Gastrocnemius medialis (tissue), 4 donors: Measurements from ENCODE around the gene CEP112. TPM values are rescaled to one million over a fixed set of nuclear protein-coding genes. Genes with fewer than 3 reads are reported as not detected.

Source experiments
- ATAC-seq, 2 donors: fragments of 150-250 bp; one replicate each; pipeline ENCODE4 v1.9.1; 2016
- DNase-seq, 2 donors: peaks; one replicate each; pipeline ENCODE4 v3.0.0-alpha.2; 2019
- H3K27ac ChIP-seq, 4 donors: fragments of 200-600 bp; sonication (generic); 1 replicate in 1 of 4; 2 replicates in 3 of 4; pipeline ENCODE4 v1.5.1; 2016 to 2018; ENCODE audit warnings: mild to moderate bottlenecking in 2 of 4, moderate library complexity in 1 of 4
- H3K27me3 ChIP-seq, 3 donors: fragments of 200-600 bp; sonication (generic) in 2 of 3; 1 replicate in 1 of 3; 2 replicates in 2 of 3; pipeline versions ENCODE4 v1.5.1 to v1.6.0; 2016 to 2019; ENCODE audit warnings: mild to moderate bottlenecking in 1 of 3, moderate library complexity in 1 of 3
- H3K36me3 ChIP-seq, 2 donors: fragments of 200-600 bp; sonication (generic) in 1 of 2; one replicate each; pipeline ENCODE4 v1.5.1; 2017 to 2018
- H3K4me1 ChIP-seq, 2 donors: fragments of 200-600 bp; sonication (generic) in 1 of 2; one replicate each; pipeline ENCODE4 v1.5.1; 2016 to 2017; ENCODE audit warnings: mild to moderate bottlenecking in 2 of 2
- H3K4me3 ChIP-seq, 4 donors: fragments of 200-600 bp; sonication (generic) in 3 of 4; 1 replicate in 1 of 4; 2 replicates in 3 of 4; pipeline ENCODE4 v1.5.1; 2016 to 2019; ENCODE audit warnings: mild to moderate bottlenecking in 2 of 4
- H3K9me3 ChIP-seq, 3 donors: fragments of 200-600 bp; sonication (generic) in 2 of 3; 1 replicate in 1 of 3; 2 replicates in 2 of 3; pipeline ENCODE4 v1.5.1; 2016 to 2019
- POLR2A ChIP-seq, 2 donors: fragments of 450-650 bp; IDR thresholded peaks; one replicate each; pipeline ENCODE4 v1.6.1; 2017; ENCODE audit warnings: antibody characterized with exemption in 2 of 2, mild to moderate bottlenecking in 2 of 2, moderate library complexity in 2 of 2
- in situ Hi-C, 4 donors: fragments of 200-750 bp; cut with MboI; loops; one replicate each; pipeline versions ENCODE4 v1.15.0 to v1.8.0; 2017; ENCODE audit warnings: low sequenced_read_pairs in 4 of 4
- intact Hi-C: fragments of 100-400 bp; cut with DNase I; formaldehyde crosslinking; loops from one replicate; pipeline ENCODE4 v1.15.1; 2023; ENCODE audit warnings: low total_unique reads
- total RNA-seq, 4 donors: library from RNA; depleted of rRNA; stranded (reverse); fragments of >200 nt; gene quantifications; one replicate each; pipeline versions ENCODE4 v1.1.0 to v1.2.3, GENCODE V29; 2016
- TF ChIP-seq, protein P1 (sequence below), 5 experiments: fragments of 450-650 bp in 3 of 5; fragments of 200-600 bp in 2 of 5; sonication (generic) in 2 of 5; IDR thresholded peaks in 4 of 5; conservative IDR thresholded peaks in 1 of 5; 1 replicate in 4 of 5; 2 replicates in 1 of 5; pipeline ENCODE4 v1.5.1; 2016 to 2019; ENCODE audit warnings: antibody characterized with exemption in 5 of 5, mild to moderate bottlenecking in 3 of 5, moderate library complexity in 3 of 5

The CEP112 gene
- total RNA-seq, 4 donors from 2014 or later: 6.1 to 8.7 (median 7.1) TPM

DNA sequence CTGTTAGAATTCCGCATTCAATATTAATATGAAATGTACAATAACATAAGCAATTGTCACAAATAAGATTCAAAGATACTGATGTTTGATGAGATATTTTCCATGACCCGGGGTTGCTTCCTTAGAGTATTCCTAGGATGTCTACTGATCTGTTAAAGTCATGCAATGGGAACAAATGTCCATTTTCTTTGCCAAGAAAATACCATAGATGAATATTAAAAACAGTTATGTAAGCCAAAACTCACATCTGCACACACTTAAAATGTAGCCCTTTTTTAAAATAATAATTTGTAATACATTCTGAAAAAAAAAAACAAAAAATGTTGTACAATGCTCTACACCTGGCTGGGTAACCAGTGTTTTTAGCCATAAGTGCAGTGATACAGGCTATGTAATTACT is 371.1 kb downstream of the CEP112 start:
- no peak for TF ChIP-seq POLR2A (IDR thresholded peaks at IDR 0.05)
- TF ChIP-seq, protein P1, sequence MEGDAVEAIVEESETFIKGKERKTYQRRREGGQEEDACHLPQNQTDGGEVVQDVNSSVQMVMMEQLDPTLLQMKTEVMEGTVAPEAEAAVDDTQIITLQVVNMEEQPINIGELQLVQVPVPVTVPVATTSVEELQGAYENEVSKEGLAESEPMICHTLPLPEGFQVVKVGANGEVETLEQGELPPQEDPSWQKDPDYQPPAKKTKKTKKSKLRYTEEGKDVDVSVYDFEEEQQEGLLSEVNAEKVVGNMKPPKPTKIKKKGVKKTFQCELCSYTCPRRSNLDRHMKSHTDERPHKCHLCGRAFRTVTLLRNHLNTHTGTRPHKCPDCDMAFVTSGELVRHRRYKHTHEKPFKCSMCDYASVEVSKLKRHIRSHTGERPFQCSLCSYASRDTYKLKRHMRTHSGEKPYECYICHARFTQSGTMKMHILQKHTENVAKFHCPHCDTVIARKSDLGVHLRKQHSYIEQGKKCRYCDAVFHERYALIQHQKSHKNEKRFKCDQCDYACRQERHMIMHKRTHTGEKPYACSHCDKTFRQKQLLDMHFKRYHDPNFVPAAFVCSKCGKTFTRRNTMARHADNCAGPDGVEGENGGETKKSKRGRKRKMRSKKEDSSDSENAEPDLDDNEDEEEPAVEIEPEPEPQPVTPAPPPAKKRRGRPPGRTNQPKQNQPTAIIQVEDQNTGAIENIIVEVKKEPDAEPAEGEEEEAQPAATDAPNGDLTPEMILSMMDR (IDR thresholded peaks at IDR 0.05 in 4 of 5, conservative IDR thresholded peaks at IDR 0.05 in 1 of 5): no peak
- Histone ChIP-seq H3K27me3 (no peaks in the 10 kb centered on the region), H3K27ac (no peak overlapping the region), H3K9me3 (no peaks in the 10 kb centered on the region), H3K4me1 (no peaks in the 10 kb centered on the region), H3K36me3 (no peaks in the 10 kb centered on the region), H3K4me3 (no peak overlapping the region)
- no peak for ATAC-seq
- in situ Hi-C loops: loop anchor here in 1 of 4 donors (25.0 kb wide), 1 partner anchor 109 kb away; no protein-coding TSS in a partner anchor
- intact Hi-C loops: no loop called here
- DNase-seq: no peak

DNA sequence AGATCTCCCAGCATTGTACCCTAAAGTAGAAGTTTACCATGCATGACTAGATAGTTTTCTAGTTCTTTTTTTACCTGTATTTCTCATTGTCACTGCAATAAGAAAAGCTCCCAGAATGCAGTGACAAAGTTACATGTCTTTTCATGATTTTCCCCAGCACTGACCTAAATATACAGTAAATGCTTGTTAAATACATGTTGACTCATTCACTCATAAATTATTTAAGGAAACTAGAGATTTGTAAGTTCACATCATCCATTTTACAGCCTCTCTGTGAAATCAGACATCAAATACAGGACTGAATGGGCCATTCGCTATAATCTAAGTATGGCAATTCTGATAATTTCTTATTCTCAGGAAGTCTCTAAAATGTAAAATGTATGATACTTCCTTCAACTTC is 371.6 kb downstream of the CEP112 start:
- no peak for ATAC-seq
- in situ Hi-C loops: loop anchor here in 1 of 4 donors (25.0 kb wide), 1 partner anchor 108 kb away; no protein-coding TSS in a partner anchor
- Histone ChIP-seq H3K4me1 (no peaks in the 10 kb centered on the region), H3K27ac (no peak overlapping the region), H3K9me3 (no peaks in the 10 kb centered on the region), H3K4me3 (no peak overlapping the region), H3K27me3 (no peaks in the 10 kb centered on the region), H3K36me3 (no peaks in the 10 kb centered on the region)
- DNase-seq: no peak
- intact Hi-C loops: no loop called here
- TF ChIP-seq, protein P1 (IDR thresholded peaks at IDR 0.05 in 4 of 5, conservative IDR thresholded peaks at IDR 0.05 in 1 of 5): no peak
- no peak for TF ChIP-seq POLR2A (IDR thresholded peaks at IDR 0.05)

DNA sequence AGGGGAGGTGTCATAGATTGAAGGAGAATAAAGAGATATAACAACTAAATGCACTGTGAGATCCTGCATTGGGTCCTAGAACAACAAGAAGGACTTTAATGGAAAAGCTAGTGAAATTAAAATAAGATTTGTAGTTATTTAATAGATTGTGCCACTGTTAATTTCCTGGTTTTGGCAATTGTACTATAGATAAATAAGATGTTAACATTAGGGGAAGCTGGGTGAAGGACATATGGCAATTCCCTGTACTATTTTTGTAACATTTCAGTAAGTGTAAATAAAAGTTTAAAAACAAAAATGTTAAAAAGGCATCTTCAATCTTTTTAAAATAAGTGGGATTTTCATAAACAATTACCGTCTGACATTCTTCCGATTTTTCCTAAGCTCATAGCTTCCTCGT is 372.1 kb downstream of the CEP112 start:
- H3K9me3 ChIP-seq: no peaks in the 10 kb centered on the region
- H3K27ac ChIP-seq: no peak overlapping the region
- H3K4me1 ChIP-seq: no peaks in the 10 kb centered on the region
- in situ Hi-C loops (loop anchor here in 1 of 4 donors (25.0 kb wide), 1 partner anchor 108 kb away; no protein-coding TSS in a partner anchor), intact Hi-C loops (no loop called here)
- DNase-seq (no peak), ATAC-seq (no peak)
- H3K27me3 ChIP-seq: no peaks in the 10 kb centered on the region
- no peaks in the 10 kb centered on the region for H3K36me3 ChIP-seq
- TF ChIP-seq, protein P1 (IDR thresholded peaks at IDR 0.05 in 4 of 5, conservative IDR thresholded peaks at IDR 0.05 in 1 of 5): no peak
- no peak for TF ChIP-seq POLR2A (IDR thresholded peaks at IDR 0.05)
- H3K4me3 ChIP-seq: no peak overlapping the region

DNA sequence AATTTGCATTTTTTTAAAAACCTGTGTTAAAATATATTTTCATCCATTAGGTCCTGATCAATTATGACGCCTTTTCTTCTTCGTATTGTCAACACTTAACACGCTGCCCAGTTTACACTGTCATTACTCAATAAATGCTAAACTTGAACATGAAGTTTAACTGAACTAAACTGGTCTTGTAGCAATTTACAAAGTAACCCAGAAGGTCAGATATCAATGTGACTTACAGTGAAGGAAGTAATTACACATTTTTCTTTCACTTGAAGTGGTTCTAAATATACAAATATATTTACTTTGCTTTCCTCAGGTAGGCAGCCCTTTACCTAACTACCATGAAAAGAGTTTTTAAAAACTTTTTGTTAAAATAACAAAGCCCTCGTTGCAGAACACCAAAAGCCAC is 374.0 kb downstream of the CEP112 start:
- Histone ChIP-seq H3K4me3 (no peak overlapping the region), H3K9me3 (no peaks in the 10 kb centered on the region), H3K36me3 (no peaks in the 10 kb centered on the region), H3K27me3 (no peaks in the 10 kb centered on the region), H3K27ac (no peak overlapping the region), H3K4me1 (no peaks in the 10 kb centered on the region)
- DNase-seq (no peak), ATAC-seq (no peak)
- in situ Hi-C loops (loop anchor here in 1 of 4 donors (25.0 kb wide), 1 partner anchor 106 kb away; no protein-coding TSS in a partner anchor), intact Hi-C loops (no loop called here)
- TF ChIP-seq, protein P1 (IDR thresholded peaks at IDR 0.05 in 4 of 5, conservative IDR thresholded peaks at IDR 0.05 in 1 of 5): no peak
- no peak for TF ChIP-seq POLR2A (IDR thresholded peaks at IDR 0.05)

DNA sequence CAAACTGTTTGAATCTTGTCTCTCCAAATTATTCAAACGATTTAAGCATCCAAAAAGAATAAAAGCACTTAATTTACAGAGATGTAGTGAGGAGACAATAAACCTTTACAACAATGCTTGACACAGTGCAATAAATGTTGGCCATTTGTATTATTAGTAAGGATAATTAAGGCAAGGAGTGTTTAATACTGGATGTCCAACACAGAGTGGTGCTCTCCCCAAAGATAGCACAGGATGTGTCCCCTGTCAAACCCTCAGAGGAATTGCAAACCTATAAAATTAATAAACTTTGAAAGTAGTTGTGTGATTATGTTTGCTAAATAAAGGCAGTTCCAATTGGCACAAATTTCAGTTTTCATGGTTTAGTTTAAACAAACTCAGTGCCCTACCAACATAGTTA is 377.5 kb downstream of the CEP112 start:
- ATAC-seq (no peak), DNase-seq (no peak)
- H3K27me3 ChIP-seq: no peaks in the 10 kb centered on the region
- no peaks in the 10 kb centered on the region for H3K9me3 ChIP-seq
- intact Hi-C loops (no loop called here), in situ Hi-C loops (loop anchor here in 1 of 4 donors (25.0 kb wide), 1 partner anchor 102 kb away; no protein-coding TSS in a partner anchor)
- no peak for TF ChIP-seq POLR2A (IDR thresholded peaks at IDR 0.05)
- TF ChIP-seq, protein P1 (IDR thresholded peaks at IDR 0.05 in 4 of 5, conservative IDR thresholded peaks at IDR 0.05 in 1 of 5): no peak
- no peaks in the 10 kb centered on the region for H3K36me3 ChIP-seq
- no peak overlapping the region for H3K4me3 ChIP-seq
- H3K4me1 ChIP-seq: no peaks in the 10 kb centered on the region
- H3K27ac ChIP-seq: no peak overlapping the region
